ENCODE data around the gene FGFRL1.
A peak's percentile ranks its signal among the peaks of the same experiment; 100 is the strongest.

Gene FGFRL1

DNA sequence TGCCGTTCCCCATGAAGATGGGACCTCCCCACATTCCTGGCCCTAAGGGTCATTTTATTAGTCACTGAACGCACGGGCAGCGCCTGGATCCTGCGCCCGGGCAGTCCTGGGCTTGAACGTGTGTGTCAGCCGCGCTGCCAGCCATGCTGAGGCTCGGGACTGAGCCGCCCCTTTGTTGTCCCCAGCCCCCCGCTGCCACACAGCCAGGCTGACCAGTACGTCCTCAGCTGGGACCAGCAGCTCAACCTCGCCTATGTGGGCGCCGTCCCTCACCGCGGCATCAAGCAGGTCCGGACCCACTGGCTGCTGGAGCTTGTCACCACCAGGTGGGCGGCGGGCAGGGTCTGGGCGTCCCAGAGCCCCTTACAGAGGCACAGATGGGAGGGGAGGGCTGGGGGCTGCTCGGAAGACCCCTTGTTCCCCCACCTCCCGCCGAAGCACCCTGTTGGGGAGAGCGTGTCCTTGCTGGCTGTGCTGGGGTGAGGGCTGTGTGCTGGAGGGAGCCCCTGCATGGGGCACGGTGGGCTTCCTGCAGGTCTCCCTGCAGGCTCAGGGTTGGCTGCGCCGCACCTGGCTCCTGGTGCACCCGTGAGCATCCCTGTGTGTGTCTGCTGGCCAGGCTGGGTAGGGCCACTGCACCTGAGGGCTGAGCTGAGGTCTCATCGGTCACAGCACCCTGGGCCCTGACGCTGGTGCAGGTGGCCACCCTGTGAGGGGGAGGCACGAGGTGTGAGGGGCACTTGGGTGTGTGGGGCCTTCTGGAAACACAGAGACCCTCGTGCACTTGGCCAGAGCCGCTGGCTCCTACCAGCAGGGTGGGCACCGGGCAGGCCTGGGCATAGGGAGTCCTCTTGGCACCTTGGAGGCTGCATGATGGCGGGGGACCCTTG, 23.6 kb upstream of the FGFRL1 start:
- peak overlapping the region; percentile 67 for H3K27ac ChIP-seq
- TF ChIP-seq, protein P1, sequence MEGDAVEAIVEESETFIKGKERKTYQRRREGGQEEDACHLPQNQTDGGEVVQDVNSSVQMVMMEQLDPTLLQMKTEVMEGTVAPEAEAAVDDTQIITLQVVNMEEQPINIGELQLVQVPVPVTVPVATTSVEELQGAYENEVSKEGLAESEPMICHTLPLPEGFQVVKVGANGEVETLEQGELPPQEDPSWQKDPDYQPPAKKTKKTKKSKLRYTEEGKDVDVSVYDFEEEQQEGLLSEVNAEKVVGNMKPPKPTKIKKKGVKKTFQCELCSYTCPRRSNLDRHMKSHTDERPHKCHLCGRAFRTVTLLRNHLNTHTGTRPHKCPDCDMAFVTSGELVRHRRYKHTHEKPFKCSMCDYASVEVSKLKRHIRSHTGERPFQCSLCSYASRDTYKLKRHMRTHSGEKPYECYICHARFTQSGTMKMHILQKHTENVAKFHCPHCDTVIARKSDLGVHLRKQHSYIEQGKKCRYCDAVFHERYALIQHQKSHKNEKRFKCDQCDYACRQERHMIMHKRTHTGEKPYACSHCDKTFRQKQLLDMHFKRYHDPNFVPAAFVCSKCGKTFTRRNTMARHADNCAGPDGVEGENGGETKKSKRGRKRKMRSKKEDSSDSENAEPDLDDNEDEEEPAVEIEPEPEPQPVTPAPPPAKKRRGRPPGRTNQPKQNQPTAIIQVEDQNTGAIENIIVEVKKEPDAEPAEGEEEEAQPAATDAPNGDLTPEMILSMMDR (IDR thresholded peaks at IDR 0.05) = no peak
- TF ChIP-seq ZFX (IDR thresholded peaks at IDR 0.05; ENCODE audit: borderline replicate concordance) = no peak

DNA sequence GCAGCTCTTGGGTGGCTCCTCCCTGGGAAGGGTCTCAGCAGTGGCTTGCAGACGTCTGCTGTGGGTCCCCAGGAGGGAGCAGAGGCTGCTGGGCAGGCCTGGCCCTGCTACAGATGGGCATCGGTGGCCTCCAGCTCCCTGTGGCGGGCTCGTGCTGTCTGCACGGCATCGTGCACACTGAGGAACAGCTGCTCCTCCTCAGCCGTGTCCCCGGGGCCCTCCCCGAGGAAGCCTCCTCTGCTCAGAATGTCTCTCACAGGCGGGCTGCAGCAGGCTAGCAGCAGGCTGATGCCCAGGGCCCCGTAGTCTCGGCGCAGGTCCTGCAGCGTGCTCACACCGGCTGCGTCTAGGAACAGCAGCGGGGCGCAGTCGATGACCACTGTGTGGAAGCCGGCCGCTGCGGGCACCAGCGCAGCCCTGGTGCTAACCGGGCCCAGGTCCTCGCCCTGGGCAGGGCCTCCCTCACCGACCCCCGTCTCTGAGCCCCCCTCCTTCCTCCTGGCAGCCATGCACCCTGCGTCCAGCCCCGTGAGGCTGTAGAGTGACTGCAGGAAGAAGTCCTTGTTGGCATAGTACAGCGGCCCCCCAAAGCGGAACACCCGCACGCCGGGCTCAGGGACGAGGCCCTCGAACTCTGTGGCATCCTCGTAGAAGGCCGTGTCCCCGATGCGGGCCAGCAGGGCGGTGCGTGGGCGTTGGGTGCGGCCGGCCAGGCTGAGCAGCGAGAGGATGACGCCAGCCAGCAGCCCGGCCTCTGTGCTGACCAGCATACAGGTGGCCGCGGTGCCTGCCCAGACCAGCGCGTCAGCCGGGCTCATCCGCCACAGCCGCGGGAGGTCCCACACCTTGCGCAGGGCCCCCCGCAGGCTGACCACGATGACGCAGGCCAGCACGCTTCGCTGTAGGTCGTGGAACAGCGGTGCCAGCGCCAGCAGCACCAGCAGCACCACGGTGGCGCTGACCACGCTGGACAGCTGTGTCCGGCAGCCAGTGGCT, 22.4 kb upstream of the FGFRL1 start:
- TF ChIP-seq, protein P1 (IDR thresholded peaks at IDR 0.05) = no peak
- TF ChIP-seq ZFX (IDR thresholded peaks at IDR 0.05; ENCODE audit: borderline replicate concordance) = no peak
- no peak overlapping the region for H3K27ac ChIP-seq

DNA sequence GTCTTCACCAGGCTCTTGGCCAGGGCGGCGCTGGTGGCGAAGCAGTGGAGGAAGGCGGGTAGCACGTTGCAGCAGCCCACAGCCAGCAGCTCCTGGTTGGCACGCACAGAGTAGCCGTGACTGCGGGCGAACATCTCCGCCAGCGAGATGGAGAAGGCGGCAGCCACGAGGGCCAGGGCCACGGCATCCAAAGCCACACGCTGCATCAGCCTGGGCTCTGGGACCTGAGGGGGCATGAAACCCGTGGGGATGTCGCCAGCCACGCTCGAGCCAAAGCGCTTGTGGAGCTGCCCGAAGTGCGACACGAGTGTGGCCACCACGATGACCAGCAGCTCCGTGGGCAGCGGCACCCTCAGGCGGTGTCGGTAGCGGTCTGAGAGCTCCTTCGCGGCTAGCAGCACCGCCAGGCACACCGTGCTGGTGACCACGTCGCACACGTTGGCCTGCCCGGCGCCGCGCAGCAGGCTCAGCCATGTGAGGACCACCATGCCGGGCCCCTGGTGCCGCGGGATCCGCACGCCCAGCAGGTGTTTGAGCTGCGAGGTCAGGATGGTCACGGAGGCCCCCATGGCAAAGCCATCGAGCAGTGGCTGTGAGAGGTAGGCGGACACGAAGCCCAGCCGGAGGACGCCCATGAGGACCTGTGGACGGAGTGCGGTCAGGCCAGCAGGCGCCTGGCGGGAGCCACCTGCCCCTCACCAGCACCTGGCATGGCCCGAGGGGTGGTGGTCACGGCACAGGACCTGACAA, 21.5 kb upstream of the FGFRL1 start:
- H3K27ac ChIP-seq = no peak overlapping the region

DNA sequence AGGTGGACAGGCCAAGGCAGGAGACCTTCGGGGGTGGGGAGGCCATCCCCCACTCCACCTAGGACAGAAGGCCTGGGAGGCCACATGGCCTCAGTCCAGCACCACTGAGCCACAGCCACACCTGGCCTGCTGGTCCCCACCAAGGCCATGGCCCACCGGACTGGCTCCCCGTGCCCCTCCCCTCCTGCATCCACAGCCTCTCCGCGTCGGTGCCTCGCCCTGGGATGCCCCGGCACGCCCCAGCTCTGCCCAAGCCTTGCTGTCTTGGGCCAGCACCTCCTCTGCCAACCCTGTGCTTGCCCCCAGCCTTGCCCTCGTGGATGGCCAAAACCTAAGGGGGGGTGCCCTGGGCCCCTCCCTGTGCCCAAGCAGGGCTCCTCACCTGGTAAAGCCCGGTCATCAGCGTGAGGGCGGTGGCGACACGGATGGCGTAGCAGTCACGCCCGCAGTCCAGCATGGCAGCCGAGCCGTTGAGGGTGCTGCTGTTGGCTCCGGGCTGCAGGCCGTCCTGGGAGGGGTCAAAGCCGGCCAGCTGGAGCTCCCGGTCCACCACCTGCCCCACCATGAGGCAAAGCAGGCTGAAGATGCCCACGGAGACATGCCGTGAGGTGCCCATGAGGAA, 20.6 kb upstream of the FGFRL1 start:
- TF ChIP-seq ZFX (IDR thresholded peaks at IDR 0.05; ENCODE audit: borderline replicate concordance) = no peak
- TF ChIP-seq, protein P1 (IDR thresholded peaks at IDR 0.05) = no peak
- H3K27ac ChIP-seq = no peak overlapping the region

More for the DNA sequence above, 21.5 kb upstream of the FGFRL1 start:
- TF ChIP-seq ZFX (IDR thresholded peaks at IDR 0.05; ENCODE audit: borderline replicate concordance) = no peak
- TF ChIP-seq, protein P1 (IDR thresholded peaks at IDR 0.05) = no peak

DNA sequence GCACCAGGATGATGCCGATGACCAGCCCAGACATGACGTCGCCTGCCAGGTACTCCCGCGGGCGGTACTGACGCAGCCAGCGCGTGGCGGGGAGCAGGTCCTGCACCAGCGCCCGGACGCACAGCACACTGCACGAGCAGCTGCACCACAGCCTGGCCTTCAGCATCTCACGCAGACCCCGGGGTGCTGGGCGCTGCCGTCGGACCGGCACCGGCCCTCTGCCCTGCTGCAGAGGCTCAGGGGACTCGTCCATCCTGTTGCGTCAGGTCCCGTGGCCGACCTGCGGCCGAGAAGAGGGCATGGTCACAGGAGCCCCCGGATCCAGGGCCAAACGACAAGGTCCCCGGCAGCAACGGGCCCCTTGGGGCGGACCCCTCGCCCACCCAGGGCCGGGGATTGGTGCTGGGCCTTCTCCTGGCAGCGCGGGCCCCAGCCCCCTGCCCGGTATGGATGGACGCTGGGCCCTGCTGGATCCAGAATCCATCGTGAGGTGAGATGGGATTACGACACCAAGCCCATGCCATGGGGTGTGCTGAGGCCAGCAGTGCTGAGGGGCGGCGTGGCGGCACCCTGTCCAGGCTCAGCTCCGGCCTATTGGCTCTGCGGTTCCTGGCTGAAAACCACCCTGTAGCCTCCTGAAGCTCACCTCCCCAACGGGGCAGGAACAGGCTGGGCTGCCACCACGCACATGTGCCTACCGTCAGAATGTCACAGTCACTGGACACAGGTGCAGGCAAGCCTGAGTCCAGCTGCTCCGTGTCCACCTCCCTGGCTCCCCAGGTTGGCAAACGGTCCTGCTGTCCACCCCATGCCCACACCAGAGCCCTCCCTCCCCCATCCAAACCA, 19.8 kb upstream of the FGFRL1 start:
- H3K27ac ChIP-seq = peak overlapping the region; percentile 99
- no peak for TF ChIP-seq ZFX (IDR thresholded peaks at IDR 0.05; ENCODE audit: borderline replicate concordance)
- TF ChIP-seq, protein P1 (IDR thresholded peaks at IDR 0.05) = no peak
